GM12878 (cell line): Measurements from ENCODE around the gene AQP7. TPM values are rescaled to one million over a fixed set of nuclear protein-coding genes. Genes with fewer than 3 reads are reported as not detected.

ENCODE experiments used
- ATAC-seq: fragments of 200-7000 bp; cut with Tn5 transposase; 3 replicates; pipeline ENCODE4 v1.9.1; 2020; ENCODE audit warnings: mild to moderate bottlenecking, moderate library complexity
- BruUV-seq: library from RNA; stranded (reverse); fragments of 400-500 nt; replicated peaks from 2 replicates; lab custom pipeline; 2021; lab: Mats Ljungman, UMichigan
- CTCF ChIA-PET: fragments of 300-600 bp; sonication (Branson Sonifier 250); formaldehyde crosslinking; extraction: SDS; loops from one replicate; lab custom pipeline; 2021; ENCODE audit warnings: inconsistent platforms; lab: Yijun Ruan, JAX
- POLR2A ChIA-PET: fragments of 350-600 bp; formaldehyde crosslinking; extraction: SDS; loops from one replicate; lab custom pipeline; 2021; ENCODE audit warnings: inconsistent platforms; lab: Charles Lee
- RAD21 ChIA-PET: fragments of 300-600 bp; sonication (Branson Sonifier 250); formaldehyde crosslinking; loops from one replicate; lab custom pipeline; 2023; ENCODE audit warnings: antibody characterized with exemption; ENCODE audit not compliant: unreplicated experiment; lab: Charles Lee
- SMC1A ChIA-PET: fragments of 300-600 bp; sonication (Branson Sonifier 250); formaldehyde crosslinking; loops from one replicate; lab custom pipeline; 2023; ENCODE audit not compliant: unreplicated experiment, uncharacterized antibody; lab: Charles Lee
- DNase-seq: peaks from one replicate; pipeline ENCODE4 v3.0.0-alpha.2; 2011; ENCODE audit warnings: low read depth, low spot score
- FAIRE-seq: peaks from 3 replicates; lab custom pipeline; 2011; peaks lifted over from hg19 to GRCh38; lab: Jason Lieb, UNC
- H2AFZ ChIP-seq: 2 replicates; pipeline ENCODE4 v1.6.0; 2011; ENCODE audit warnings: low read depth, low read length, control low read depth; ENCODE audit not compliant: control insufficient read depth
- H3K27ac ChIP-seq: 2 replicates; pipeline ENCODE4 v1.5.1; 2011; ENCODE audit warnings: control low read depth; ENCODE audit not compliant: control insufficient read depth, insufficient read depth
- H3K27me3 ChIP-seq, 2 experiments: replicated peaks in 1 of 2; 2 replicates each; pipeline versions ENCODE4 v1.6.0 to v1.6.1; 2011; ENCODE audit warnings: low read length in 1 of 2; ENCODE audit not compliant: control insufficient read depth in 2 of 2, insufficient read depth in 2 of 2
- H3K36me3 ChIP-seq, 2 experiments: 2 replicates each; pipeline ENCODE4 v1.5.1; 2011; ENCODE audit warnings: low read length in 1 of 2; ENCODE audit not compliant: control insufficient read depth in 2 of 2, insufficient read depth in 2 of 2
- H3K4me1 ChIP-seq: 2 replicates; pipeline ENCODE4 v1.6.1; 2011; ENCODE audit warnings: mild to moderate bottlenecking, low read length, moderate library complexity, mixed read lengths; ENCODE audit not compliant: control insufficient read depth, insufficient read depth
- H3K4me2 ChIP-seq: 2 replicates; pipeline ENCODE4 v1.6.0; 2011; ENCODE audit warnings: control low read depth; ENCODE audit not compliant: control insufficient read depth, insufficient read depth
- H3K4me3 ChIP-seq: fragments of 200-600 bp; sonication (generic); 2 replicates; pipeline ENCODE4 v1.5.1; 2016
- H3K79me2 ChIP-seq: 2 replicates; pipeline ENCODE4 v1.6.0; 2011; ENCODE audit warnings: low read length; ENCODE audit not compliant: control insufficient read depth, insufficient read depth
- H3K9ac ChIP-seq: 2 replicates; pipeline ENCODE4 v1.8.0; 2011; ENCODE audit warnings: low read length, control low read depth, mixed read lengths; ENCODE audit not compliant: control insufficient read depth, insufficient read depth
- H3K9me3 ChIP-seq: replicated peaks from 3 replicates; pipeline ENCODE4 v1.5.1; 2011; ENCODE audit warnings: mild to moderate bottlenecking, low read length; ENCODE audit not compliant: control insufficient read depth, insufficient read depth
- H4K20me1 ChIP-seq: 2 replicates; pipeline ENCODE4 v1.6.0; 2011; ENCODE audit not compliant: control insufficient read depth, insufficient read depth
- ASH2L ChIP-seq: fragments of 300-600, 200-600 bp; sonication (generic); IDR thresholded peaks from 2 replicates; pipeline ENCODE4 v1.6.1; 2017; ENCODE audit warnings: low read depth, mild to moderate bottlenecking, borderline replicate concordance
- CHD4 ChIP-seq: fragments of 200-600 bp; sonication (generic); IDR thresholded peaks from 2 replicates; pipeline ENCODE4 v1.6.1; 2016; ENCODE audit warnings: mild to moderate bottlenecking
- ETV6 ChIP-seq, 2 experiments: fragments of 450-650 bp in 1 of 2; IDR thresholded peaks in 1 of 2; conservative IDR thresholded peaks in 1 of 2; 2 replicates each; pipeline ENCODE4 v1.6.1; 2014; ENCODE audit warnings: antibody characterized with exemption in 1 of 2, borderline replicate concordance in 1 of 2, low read depth in 1 of 2, mild to moderate bottlenecking in 1 of 2, moderate library complexity in 1 of 2
- EZH2 ChIP-seq: IDR thresholded peaks from 2 replicates; pipeline ENCODE4 v1.6.1; 2012; ENCODE audit warnings: low read depth, mild to moderate bottlenecking, control low read depth, inconsistent platforms, low read length, borderline replicate concordance; ENCODE audit not compliant: control insufficient read depth
- IRF3 ChIP-seq: fragments of 450-650 bp; IDR thresholded peaks from 2 replicates; pipeline ENCODE4 v1.6.1; 2014; ENCODE audit warnings: mild to moderate bottlenecking
- MTA2 ChIP-seq: fragments of 450-650 bp; IDR thresholded peaks from 2 replicates; pipeline ENCODE4 v1.6.1; 2016; ENCODE audit warnings: low read depth, mild to moderate bottlenecking, moderate library complexity
- NR2C2 ChIP-seq: IDR thresholded peaks from 2 replicates; pipeline ENCODE4 v1.6.1; 2011; ENCODE audit warnings: borderline replicate concordance, low read depth; ENCODE audit not compliant: control insufficient read depth, insufficient read length
- NRF1 ChIP-seq: conservative IDR thresholded peaks from 2 replicates; pipeline ENCODE4 v1.6.1; 2011; ENCODE audit warnings: mild to moderate bottlenecking, low read depth, low read length, improper control_type of control experiment
- WGBS: methylation state at CpG from one replicate; pipeline ENCODE4 v1.1.6; 2016; ENCODE audit warnings: low lambda C conversion rate; ENCODE audit not compliant: insufficient replicate concordance, insufficient coverage; ENCODE audit errors: missing lambda C conversion rate; 5-methylcytosine and 5-hydroxymethylcytosine counted together
- in situ Hi-C: fragments of 300-500 bp; cut with MboI; formaldehyde crosslinking; loops from 9 replicates; pipeline ENCODE4 v1.14.3; 2018; ENCODE audit warnings: mixed read lengths
- intact Hi-C: fragments of 100-400 bp; cut with micrococcal nuclease; formaldehyde crosslinking; loops from one replicate; pipeline ENCODE4 v1.14.2; 2022; ENCODE audit not compliant: unreplicated experiment
- polyA plus RNA-seq, 11 experiments: library from polyadenylated mRNA; depleted of rRNA in 4 of 11; unstranded in 6 of 11; stranded (reverse) in 5 of 11; fragments of >200 nt; fragmentation: Nextera tagmentation in 4 of 11; fragmentation: Illumina TruSeq in 1 of 11; extraction: Ambion mirVana in 4 of 11; extraction: Trizol in 1 of 11; gene quantifications; 1 replicate in 1 of 11; 2 replicates in 10 of 11; pipeline versions ENCODE4 v1.2.1 to v1.2.3, GENCODE V29; 2011 to 2016; ENCODE audit warnings: inconsistent platforms in 2 of 11, missing spikeins in 2 of 11, low read depth in 1 of 11
- total RNA-seq, 4 experiments: library from RNA; depleted of rRNA in 3 of 4; stranded (reverse); fragments of >200 nt in 3 of 4; fragmentation: Illumina TruSeq in 1 of 4; extraction: Trizol in 1 of 4; gene quantifications; 2 replicates each; pipeline versions ENCODE4 v1.2.1 to v1.2.3, GENCODE V29; 2013 to 2021
- TF ChIP-seq, protein P1 (sequence below): IDR thresholded peaks from 2 replicates; pipeline ENCODE4 v1.6.1; 2012; ENCODE audit warnings: low read depth, low read length, improper control_type of control experiment

AQP7 gene
- total and polyA plus RNA-seq, 10 of the 15 experiments (the other 5 are each of a cell fraction or from before 2014, with no cell fraction given): 0.04 to 0.18 (median 0.04) TPM; not detected in 7

- H3K79me2 ChIP-seq: no peaks in the 10 kb centered on the region
These were observed 28.2 kb downstream of the AQP7 start for GRCh38 chr9:33374190-33374589.

More at GRCh38 chr9:33374190-33374589, 28.2 kb downstream of the AQP7 start:
- ATAC-seq (no peak), FAIRE-seq (no peak), DNase-seq (no peak)
- Histone ChIP-seq H3K9me3 (no peaks in the 10 kb centered on the region), H4K20me1 (no peaks in the 10 kb centered on the region), H3K4me2 (no peak overlapping the region), H3K27ac (no peak overlapping the region), H3K27me3 (no peaks in the 10 kb centered on the region), H3K36me3 (peaks cover 8 to 19% of the 10 kb centered on the region in 2 experiments), H2AFZ (no peak overlapping the region), H3K4me1 (no peaks in the 10 kb centered on the region), H3K9ac (no peak overlapping the region), H3K4me3 (no peak overlapping the region)
- 72% methylated on average over 9 of the region's 9 CpGs for WGBS
- TF ChIP-seq EZH2 (no peak), NRF1 (no peak), ETV6 (conservative IDR thresholded peaks at IDR 0.05 in 1 of 2, IDR thresholded peaks at IDR 0.05 in 1 of 2; ENCODE audit: borderline replicate concordance in 1 of 2, low read depth in 1 of 2) (no peak), ASH2L (no peak), CHD4 (no peak), MTA2 (no peak), NR2C2 (no peak), IRF3 (no peak)
- TF ChIP-seq, protein P1, sequence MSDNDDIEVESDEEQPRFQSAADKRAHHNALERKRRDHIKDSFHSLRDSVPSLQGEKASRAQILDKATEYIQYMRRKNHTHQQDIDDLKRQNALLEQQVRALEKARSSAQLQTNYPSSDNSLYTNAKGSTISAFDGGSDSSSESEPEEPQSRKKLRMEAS: no peak
- in situ Hi-C loops: no loop called here
- no TSS peak for BruUV-seq
- intact Hi-C loops: no loop called here
- ChIA-PET CTCF (interaction anchor here (0.6 to 5.7 kb wide), 26 partner anchors 8 to 620 kb away, joined by 3 to 62 read pairs (median 4); partner anchors contain the start of gene NOL6), SMC1A (interaction anchor here (1.1 to 2.8 kb wide), 3 partner anchors 87 to 299 kb away, joined by 3 to 14 read pairs (median 10); no protein-coding TSS in a partner anchor), RAD21 (interaction anchor here (1.2 to 3.9 kb wide), 6 partner anchors 79 to 143 kb away, joined by 3 to 28 read pairs (median 6); partner anchors contain the start of genes NFX1 and NOL6), POLR2A (interaction anchor here (0.9 kb wide), 1 partner anchor 14 kb away, joined by 3 read pairs; no protein-coding TSS in a partner anchor)
